HEK293T (cell line): ENCODE data around the gene CYP2C9.

Experiments
- CTCF ChIA-PET: fragments of 350-600 bp; formaldehyde crosslinking; extraction: SDS; loops from one replicate; lab custom pipeline; 2021; ENCODE audit warnings: antibody characterized with exemption, inconsistent platforms; lab: Yijun Ruan, JAX
- POLR2A ChIA-PET: fragments of 350-600 bp; formaldehyde crosslinking; extraction: SDS; loops from one replicate; lab custom pipeline; 2020; ENCODE audit warnings: antibody characterized with exemption, inconsistent platforms; lab: Yijun Ruan, JAX
- DNase-seq: peaks from one replicate; pipeline ENCODE4 v3.0.0; 2012; ENCODE audit warnings: mixed read lengths; ENCODE audit errors: extremely low spot score
- ARNT ChIP-seq: fragments of 450-650 bp; IDR thresholded peaks from 2 replicates; pipeline ENCODE4 v1.6.1; 2017; ENCODE audit warnings: mild to moderate bottlenecking
- BHLHE40 ChIP-seq: fragments of 450-650 bp; IDR thresholded peaks from 2 replicates; pipeline ENCODE4 v1.6.1; 2016; ENCODE audit warnings: mild to moderate bottlenecking, moderate library complexity, borderline replicate concordance
- CTBP1 ChIP-seq: fragments of 450-650 bp; IDR thresholded peaks from 2 replicates; pipeline ENCODE4 v1.6.1; 2016; ENCODE audit warnings: borderline replicate concordance
- ELF4 ChIP-seq: fragments of 450-650 bp; IDR thresholded peaks from 2 replicates; pipeline ENCODE4 v1.6.1; 2017; ENCODE audit warnings: antibody characterized with exemption
- FOXA1 ChIP-seq: fragments of 450-650 bp; IDR thresholded peaks from 2 replicates; pipeline ENCODE4 v1.6.1; 2016; ENCODE audit warnings: mild to moderate bottlenecking
- FOXK2 ChIP-seq: fragments of 450-650 bp; IDR thresholded peaks from 2 replicates; pipeline ENCODE4 v1.6.1; 2016; ENCODE audit warnings: mild to moderate bottlenecking
- FOXM1 ChIP-seq: fragments of 450-650 bp; IDR thresholded peaks from 2 replicates; pipeline ENCODE4 v1.6.1; 2017; ENCODE audit warnings: mild to moderate bottlenecking, borderline replicate concordance
- HDGF ChIP-seq: fragments of 450-650 bp; IDR thresholded peaks from 2 replicates; pipeline ENCODE4 v1.6.1; 2017; ENCODE audit warnings: antibody characterized with exemption, borderline replicate concordance
- L3MBTL2 ChIP-seq: fragments of 450-650 bp; conservative IDR thresholded peaks from 2 replicates; pipeline ENCODE4 v1.6.1; 2016; ENCODE audit warnings: mild to moderate bottlenecking
- LEF1 ChIP-seq: fragments of 450-650 bp; IDR thresholded peaks from 2 replicates; pipeline ENCODE4 v1.6.1; 2017; ENCODE audit warnings: mild to moderate bottlenecking, borderline replicate concordance
- NFRKB ChIP-seq: fragments of 450-650 bp; IDR thresholded peaks from 2 replicates; pipeline ENCODE4 v1.6.1; 2016; ENCODE audit warnings: mild to moderate bottlenecking, moderate library complexity
- SP1 ChIP-seq: fragments of 450-650 bp; IDR thresholded peaks from 2 replicates; pipeline ENCODE4 v1.6.1; 2017
- SUZ12 ChIP-seq: fragments of 450-650 bp; IDR thresholded peaks from 2 replicates; pipeline ENCODE4 v1.6.1; 2016; ENCODE audit warnings: mild to moderate bottlenecking
- TARDBP ChIP-seq: fragments of 450-650 bp; IDR thresholded peaks from 2 replicates; pipeline ENCODE4 v1.6.1; 2016
- ZNF384 ChIP-seq: fragments of 450-650 bp; IDR thresholded peaks from 2 replicates; pipeline ENCODE4 v1.6.1; 2016
- TF ChIP-seq, protein P1 (sequence below): fragments of 450-650 bp; IDR thresholded peaks from 2 replicates; pipeline ENCODE4 v1.6.1; 2016

Gene CYP2C9

DNA sequence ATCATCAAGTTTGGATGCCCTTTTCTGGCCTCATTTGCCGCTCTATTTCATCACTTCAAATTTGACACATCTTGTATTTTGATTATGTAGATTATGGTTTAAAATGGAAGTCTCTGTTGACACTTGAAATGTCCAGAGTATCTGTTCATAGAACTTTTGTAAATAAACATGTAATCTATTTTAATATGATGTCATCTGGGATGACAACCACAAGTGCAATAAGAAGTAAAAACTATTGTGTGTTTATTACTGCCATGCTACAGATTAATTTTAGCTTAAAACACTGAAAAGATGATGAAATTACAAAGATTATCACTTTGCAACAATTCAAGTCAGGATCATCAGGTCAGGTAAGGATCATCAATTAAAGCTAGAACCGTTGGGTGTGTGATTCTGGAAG lies 100.8 kb downstream of the CYP2C9 start:
- POLR2A ChIA-PET: no interaction called here
- TF ChIP-seq SP1 (no peak), L3MBTL2 (no peak), HDGF (no peak), ARNT (no peak), ZNF384 (no peak), ELF4 (no peak), SUZ12 (no peak), CTBP1 (no peak), FOXK2 (no peak), FOXA1 (no peak), NFRKB (no peak), LEF1 (no peak), BHLHE40 (no peak), TARDBP (no peak), FOXM1 (no peak)
- TF ChIP-seq, protein P1, sequence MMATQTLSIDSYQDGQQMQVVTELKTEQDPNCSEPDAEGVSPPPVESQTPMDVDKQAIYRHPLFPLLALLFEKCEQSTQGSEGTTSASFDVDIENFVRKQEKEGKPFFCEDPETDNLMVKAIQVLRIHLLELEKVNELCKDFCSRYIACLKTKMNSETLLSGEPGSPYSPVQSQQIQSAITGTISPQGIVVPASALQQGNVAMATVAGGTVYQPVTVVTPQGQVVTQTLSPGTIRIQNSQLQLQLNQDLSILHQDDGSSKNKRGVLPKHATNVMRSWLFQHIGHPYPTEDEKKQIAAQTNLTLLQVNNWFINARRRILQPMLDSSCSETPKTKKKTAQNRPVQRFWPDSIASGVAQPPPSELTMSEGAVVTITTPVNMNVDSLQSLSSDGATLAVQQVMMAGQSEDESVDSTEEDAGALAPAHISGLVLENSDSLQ: no peak
- DNase-seq: no peak
- CTCF ChIA-PET: no interaction called here
